ENCODE results near the gene BLVRB.

GRCh38 chr19:40419066-40419612 lies 46.4 kb downstream of the BLVRB start:
- TF ChIP-seq CTCF (optimal IDR thresholded peaks at IDR 0.05 in 1 of 3, IDR thresholded peaks at IDR 0.05 in 1 of 3, conservative IDR thresholded peaks at IDR 0.05 in 1 of 3; ENCODE audit: extremely low read depth in 1 of 3, insufficient read depth in 2 of 3, low read length in 3 of 3) (no peak), EZH2 (IDR thresholded peaks at IDR 0.05; ENCODE audit: low read length) (no peak)
